ENCODE measurements around the gene IL19. TPM values are rescaled to one million over a fixed set of nuclear protein-coding genes. Genes with fewer than 3 reads are reported as not detected.

IL19 gene
- total RNA-seq, 1 donor from 2014 or later, result not detected

GRCh38 chr1:206741142-206741701 is 29.4 kb upstream of the IL19 start:
- Mint-ChIP-seq H3K9me3 (ENCODE audit: unreplicated experiment) (no peaks in the 10 kb centered on the region), H3K4me3 (ENCODE audit: unreplicated experiment) (no peak overlapping the region), H3K36me3 (ENCODE audit: unreplicated experiment) (peaks cover 4% of the 10 kb centered on the region), H3K4me1 (ENCODE audit: unreplicated experiment) (peaks cover 16% of the 10 kb centered on the region), H3K27me3 (ENCODE audit: unreplicated experiment) (no peaks in the 10 kb centered on the region), H3K27ac (ENCODE audit: unreplicated experiment) (no peak overlapping the region)
- no peak for DNase-seq (ENCODE audit: extremely low spot score, unreplicated experiment)
- no peak for TF ChIP-seq CTCF (IDR thresholded peaks at IDR 0.05)

GRCh38 chr1:206742719-206743383 is 27.7 kb upstream of the IL19 start:
- Mint-ChIP-seq H3K36me3 (ENCODE audit: unreplicated experiment) (no peaks in the 10 kb centered on the region), H3K4me3 (ENCODE audit: unreplicated experiment) (no peak overlapping the region), H3K27me3 (ENCODE audit: unreplicated experiment) (no peaks in the 10 kb centered on the region), H3K9me3 (ENCODE audit: unreplicated experiment) (no peaks in the 10 kb centered on the region), H3K27ac (ENCODE audit: unreplicated experiment) (no peak overlapping the region), H3K4me1 (ENCODE audit: unreplicated experiment) (peaks cover 16% of the 10 kb centered on the region)
- no peak for TF ChIP-seq CTCF (IDR thresholded peaks at IDR 0.05)
- DNase-seq (ENCODE audit: extremely low spot score, unreplicated experiment), result no peak

- Mint-ChIP-seq H3K9me3 (ENCODE audit: unreplicated experiment) (no peaks in the 10 kb centered on the region), H3K36me3 (ENCODE audit: unreplicated experiment) (no peaks in the 10 kb centered on the region), H3K27me3 (ENCODE audit: unreplicated experiment) (peaks cover 5% of the 10 kb centered on the region), H3K4me1 (ENCODE audit: unreplicated experiment) (peaks cover 2% of the 10 kb centered on the region), H3K27ac (ENCODE audit: unreplicated experiment) (no peak overlapping the region), H3K4me3 (ENCODE audit: unreplicated experiment) (no peak overlapping the region)
- no peak for DNase-seq (ENCODE audit: extremely low spot score, unreplicated experiment)
- no peak for TF ChIP-seq CTCF (IDR thresholded peaks at IDR 0.05)
Observed at GRCh38 chr1:206744683-206745082, 25.9 kb upstream of the IL19 start.

GRCh38 chr1:206745301-206745700 is 25.3 kb upstream of the IL19 start:
- no peak for DNase-seq (ENCODE audit: extremely low spot score, unreplicated experiment)
- Mint-ChIP-seq H3K36me3 (ENCODE audit: unreplicated experiment) (no peaks in the 10 kb centered on the region), H3K4me1 (ENCODE audit: unreplicated experiment) (no peaks in the 10 kb centered on the region), H3K9me3 (ENCODE audit: unreplicated experiment) (no peaks in the 10 kb centered on the region), H3K4me3 (ENCODE audit: unreplicated experiment) (no peak overlapping the region), H3K27me3 (ENCODE audit: unreplicated experiment) (peaks cover 8% of the 10 kb centered on the region), H3K27ac (ENCODE audit: unreplicated experiment) (no peak overlapping the region)
- no peak for TF ChIP-seq CTCF (IDR thresholded peaks at IDR 0.05)

- no peak for DNase-seq (ENCODE audit: extremely low spot score, unreplicated experiment)
- no peak overlapping the region for H3K4me3 Mint-ChIP-seq (ENCODE audit: unreplicated experiment)
- H3K4me1 Mint-ChIP-seq (ENCODE audit: unreplicated experiment), result no peaks in the 10 kb centered on the region
- H3K9me3 Mint-ChIP-seq (ENCODE audit: unreplicated experiment), result no peaks in the 10 kb centered on the region
- H3K27me3 Mint-ChIP-seq (ENCODE audit: unreplicated experiment), result peaks cover 16% of the 10 kb centered on the region
- H3K27ac Mint-ChIP-seq (ENCODE audit: unreplicated experiment), result no peak overlapping the region
- no peaks in the 10 kb centered on the region for H3K36me3 Mint-ChIP-seq (ENCODE audit: unreplicated experiment)
- TF ChIP-seq CTCF (IDR thresholded peaks at IDR 0.05), result no peak
Observed at GRCh38 chr1:206748348-206749030, 22.1 kb upstream of the IL19 start.
